Suprapubic skin (tissue), 3 donors: ENCODE results near the gene IQUB.
"Not testable (repeated sequence)": the region's sequence is repeated elsewhere in the genome, so short reads cannot be mapped to it uniquely, and the experiment has no call there.

ENCODE experiments used
- CTCF ChIP-seq, 2 donors: fragments of 200-600 bp in 1 of 2; fragments of 450-650 bp in 1 of 2; sonication (generic) in 1 of 2; IDR thresholded peaks; one replicate each; pipeline ENCODE4 v1.5.1; 2016 to 2019; ENCODE audit warnings: antibody characterized with exemption in 2 of 2, mild to moderate bottlenecking in 1 of 2, moderate library complexity in 1 of 2
- POLR2A ChIP-seq, 2 donors: fragments of 450-650 bp; IDR thresholded peaks; one replicate each; pipeline ENCODE4 v1.6.1; 2017; ENCODE audit warnings: antibody characterized with exemption in 2 of 2, mild to moderate bottlenecking in 2 of 2, moderate library complexity in 2 of 2

GRCh38 chr7:123530035-123530591, 4.3 kb downstream of the IQUB start:
- not testable (repeated sequence) for TF ChIP-seq CTCF, POLR2A (IDR thresholded peaks at IDR 0.05)
